Measurements from ENCODE around the gene PRRG2.

DNA sequence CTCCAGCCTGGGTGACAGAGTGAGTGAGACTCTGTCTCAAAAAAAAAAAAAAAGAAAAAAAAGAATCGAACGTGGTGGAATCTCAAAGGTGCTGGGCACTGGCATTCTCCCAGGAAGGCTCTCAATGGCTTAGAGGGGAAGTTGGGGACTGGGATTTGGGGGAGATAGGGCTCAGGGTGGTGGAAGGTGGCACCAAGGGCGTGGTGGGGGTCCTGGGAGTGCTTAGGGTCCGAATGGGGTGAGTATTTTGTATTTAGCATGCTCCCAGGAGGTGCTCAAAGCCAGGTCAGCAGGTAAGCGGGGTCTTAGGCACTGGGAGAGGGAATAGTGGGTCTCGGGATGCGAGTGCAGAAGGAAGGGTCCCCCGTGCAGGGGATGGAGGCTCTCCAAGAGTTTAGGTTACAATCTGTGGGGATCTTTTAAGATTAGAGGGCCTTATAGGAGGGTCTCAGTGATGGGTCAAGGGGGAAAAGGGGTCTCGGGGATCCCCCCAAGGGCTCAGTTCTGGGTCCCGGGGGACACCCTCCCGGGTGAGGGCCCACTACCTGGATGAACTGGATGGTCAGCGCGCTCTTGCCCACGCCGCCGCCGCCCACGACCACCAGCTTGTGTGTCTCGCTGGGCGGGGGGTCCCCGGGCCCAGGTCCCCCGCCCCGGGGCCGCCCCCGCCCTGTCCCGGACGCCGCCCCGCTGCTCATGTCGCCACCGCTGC, 58.4 kb downstream of the PRRG2 start:
- TF ChIP-seq, protein P1, sequence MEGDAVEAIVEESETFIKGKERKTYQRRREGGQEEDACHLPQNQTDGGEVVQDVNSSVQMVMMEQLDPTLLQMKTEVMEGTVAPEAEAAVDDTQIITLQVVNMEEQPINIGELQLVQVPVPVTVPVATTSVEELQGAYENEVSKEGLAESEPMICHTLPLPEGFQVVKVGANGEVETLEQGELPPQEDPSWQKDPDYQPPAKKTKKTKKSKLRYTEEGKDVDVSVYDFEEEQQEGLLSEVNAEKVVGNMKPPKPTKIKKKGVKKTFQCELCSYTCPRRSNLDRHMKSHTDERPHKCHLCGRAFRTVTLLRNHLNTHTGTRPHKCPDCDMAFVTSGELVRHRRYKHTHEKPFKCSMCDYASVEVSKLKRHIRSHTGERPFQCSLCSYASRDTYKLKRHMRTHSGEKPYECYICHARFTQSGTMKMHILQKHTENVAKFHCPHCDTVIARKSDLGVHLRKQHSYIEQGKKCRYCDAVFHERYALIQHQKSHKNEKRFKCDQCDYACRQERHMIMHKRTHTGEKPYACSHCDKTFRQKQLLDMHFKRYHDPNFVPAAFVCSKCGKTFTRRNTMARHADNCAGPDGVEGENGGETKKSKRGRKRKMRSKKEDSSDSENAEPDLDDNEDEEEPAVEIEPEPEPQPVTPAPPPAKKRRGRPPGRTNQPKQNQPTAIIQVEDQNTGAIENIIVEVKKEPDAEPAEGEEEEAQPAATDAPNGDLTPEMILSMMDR (IDR thresholded peaks at IDR 0.05): no peak
- TF ChIP-seq YY1 (IDR thresholded peaks at IDR 0.05; ENCODE audit: low read depth) (no peak), RCOR1 (IDR thresholded peaks at IDR 0.05; ENCODE audit: low read length) (no peak), JUND (IDR thresholded peaks at IDR 0.05) (no peak), CHD2 (IDR thresholded peaks at IDR 0.05; ENCODE audit: low read length, partially characterized antibody) (no peak), RAD21 (IDR thresholded peaks at IDR 0.05; ENCODE audit: low read length) (no peak), EZH2phosphoT487 (IDR thresholded peaks at IDR 0.05; ENCODE audit: borderline replicate concordance, low read depth) (no peak)
- TF ChIP-seq, protein P2, sequence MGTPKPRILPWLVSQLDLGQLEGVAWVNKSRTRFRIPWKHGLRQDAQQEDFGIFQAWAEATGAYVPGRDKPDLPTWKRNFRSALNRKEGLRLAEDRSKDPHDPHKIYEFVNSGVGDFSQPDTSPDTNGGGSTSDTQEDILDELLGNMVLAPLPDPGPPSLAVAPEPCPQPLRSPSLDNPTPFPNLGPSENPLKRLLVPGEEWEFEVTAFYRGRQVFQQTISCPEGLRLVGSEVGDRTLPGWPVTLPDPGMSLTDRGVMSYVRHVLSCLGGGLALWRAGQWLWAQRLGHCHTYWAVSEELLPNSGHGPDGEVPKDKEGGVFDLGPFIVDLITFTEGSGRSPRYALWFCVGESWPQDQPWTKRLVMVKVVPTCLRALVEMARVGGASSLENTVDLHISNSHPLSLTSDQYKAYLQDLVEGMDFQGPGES (IDR thresholded peaks at IDR 0.05; ENCODE audit: low read depth, low read length): no peak
- TF ChIP-seq, protein P3, sequence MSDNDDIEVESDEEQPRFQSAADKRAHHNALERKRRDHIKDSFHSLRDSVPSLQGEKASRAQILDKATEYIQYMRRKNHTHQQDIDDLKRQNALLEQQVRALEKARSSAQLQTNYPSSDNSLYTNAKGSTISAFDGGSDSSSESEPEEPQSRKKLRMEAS (IDR thresholded peaks at IDR 0.05; ENCODE audit: low read depth): no peak

Data from SK-N-SH (cell line).